ENCODE data around the gene SLC7A4.

Gene SLC7A4

GRCh38 chr22:21075516-21076138 lies 43.3 kb upstream of the SLC7A4 start:
- TF ChIP-seq EZH2 (IDR thresholded peaks at IDR 0.05; ENCODE audit: borderline replicate concordance, low read depth, low read length, severe bottlenecking) = no peak
- TF ChIP-seq, protein P1, sequence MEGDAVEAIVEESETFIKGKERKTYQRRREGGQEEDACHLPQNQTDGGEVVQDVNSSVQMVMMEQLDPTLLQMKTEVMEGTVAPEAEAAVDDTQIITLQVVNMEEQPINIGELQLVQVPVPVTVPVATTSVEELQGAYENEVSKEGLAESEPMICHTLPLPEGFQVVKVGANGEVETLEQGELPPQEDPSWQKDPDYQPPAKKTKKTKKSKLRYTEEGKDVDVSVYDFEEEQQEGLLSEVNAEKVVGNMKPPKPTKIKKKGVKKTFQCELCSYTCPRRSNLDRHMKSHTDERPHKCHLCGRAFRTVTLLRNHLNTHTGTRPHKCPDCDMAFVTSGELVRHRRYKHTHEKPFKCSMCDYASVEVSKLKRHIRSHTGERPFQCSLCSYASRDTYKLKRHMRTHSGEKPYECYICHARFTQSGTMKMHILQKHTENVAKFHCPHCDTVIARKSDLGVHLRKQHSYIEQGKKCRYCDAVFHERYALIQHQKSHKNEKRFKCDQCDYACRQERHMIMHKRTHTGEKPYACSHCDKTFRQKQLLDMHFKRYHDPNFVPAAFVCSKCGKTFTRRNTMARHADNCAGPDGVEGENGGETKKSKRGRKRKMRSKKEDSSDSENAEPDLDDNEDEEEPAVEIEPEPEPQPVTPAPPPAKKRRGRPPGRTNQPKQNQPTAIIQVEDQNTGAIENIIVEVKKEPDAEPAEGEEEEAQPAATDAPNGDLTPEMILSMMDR (IDR thresholded peaks at IDR 0.05; ENCODE audit: borderline replicate concordance, extremely low read depth, low read length, poor library complexity, severe bottlenecking) = no peak
- Histone ChIP-seq H3K9me3 (ENCODE audit: insufficient read depth, low read length, severe bottlenecking) (no peaks in the 10 kb centered on the region), H3K79me2 (ENCODE audit: insufficient read depth, low read length) (no peaks in the 10 kb centered on the region), H3K4me1 (ENCODE audit: insufficient read depth, low read length) (no peaks in the 10 kb centered on the region), H3K4me3 (ENCODE audit: low read depth in 1 of 2, low read length in 2 of 2) (no peak overlapping the region), H3K36me3 (ENCODE audit: insufficient read depth, low read length) (no peaks in the 10 kb centered on the region), H2AFZ (ENCODE audit: low read depth, low read length) (no peak overlapping the region), H4K20me1 (ENCODE audit: insufficient read depth, low read length) (no peaks in the 10 kb centered on the region), H3K27me3 (ENCODE audit: insufficient read depth, low read length, poor library complexity) (no peaks in the 10 kb centered on the region), H3K4me2 (ENCODE audit: insufficient read depth, low read length) (no peak overlapping the region), H3K27ac (ENCODE audit: low read length) (no peak overlapping the region), H3K9ac (ENCODE audit: low read depth, low read length) (no peak overlapping the region)
- ATAC-seq (ENCODE audit: insufficient read depth, low read depth) (no peak), DNase-seq (no peak)

DNA sequence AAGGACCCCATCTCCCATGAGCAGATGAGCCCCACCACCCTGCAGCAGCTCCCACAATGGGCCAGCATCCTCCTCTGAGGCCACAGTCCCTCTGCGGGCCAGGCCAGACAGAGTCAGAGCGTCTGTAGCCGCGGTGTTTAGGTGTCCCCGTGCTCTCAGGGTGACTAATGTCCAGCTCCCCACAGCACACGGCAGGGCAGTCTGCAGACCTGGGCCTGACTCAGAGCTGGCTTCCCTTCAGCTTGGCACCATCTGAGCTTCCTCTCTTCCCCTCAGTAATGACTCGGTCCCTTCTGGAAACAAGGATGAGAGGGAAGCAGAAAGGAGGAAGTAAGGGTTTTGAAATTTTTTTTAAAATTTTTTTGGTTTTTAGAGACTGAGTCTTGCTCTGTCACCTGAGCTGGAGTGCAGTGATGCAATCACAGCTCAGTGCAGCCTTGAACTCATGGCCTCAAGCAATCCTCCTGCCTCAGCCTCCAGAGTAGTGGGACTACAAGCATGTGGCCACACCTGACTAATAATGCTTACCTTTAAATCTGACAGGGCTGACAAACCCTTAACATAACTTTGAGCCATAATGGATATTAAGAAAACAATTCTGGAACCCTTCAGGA lies 41.8 kb upstream of the SLC7A4 start:
- no peak for ATAC-seq (ENCODE audit: insufficient read depth, low read depth)
- no peak for DNase-seq
- no peaks in the 10 kb centered on the region for H3K27me3 ChIP-seq (ENCODE audit: insufficient read depth, low read length, poor library complexity)
- no peak overlapping the region for H3K9ac ChIP-seq (ENCODE audit: low read depth, low read length)
- no peak overlapping the region for H3K4me2 ChIP-seq (ENCODE audit: insufficient read depth, low read length)
- no peak overlapping the region for H3K4me3 ChIP-seq (ENCODE audit: low read depth in 1 of 2, low read length in 2 of 2)
- H4K20me1 ChIP-seq (ENCODE audit: insufficient read depth, low read length) = no peaks in the 10 kb centered on the region
- H3K4me1 ChIP-seq (ENCODE audit: insufficient read depth, low read length) = no peaks in the 10 kb centered on the region
- no peak overlapping the region for H3K27ac ChIP-seq (ENCODE audit: low read length)
- no peaks in the 10 kb centered on the region for H3K36me3 ChIP-seq (ENCODE audit: insufficient read depth, low read length)
- no peak for TF ChIP-seq EZH2 (IDR thresholded peaks at IDR 0.05; ENCODE audit: borderline replicate concordance, low read depth, low read length, severe bottlenecking)
- TF ChIP-seq, protein P1 (IDR thresholded peaks at IDR 0.05; ENCODE audit: borderline replicate concordance, extremely low read depth, low read length, poor library complexity, severe bottlenecking) = no peak
- H3K9me3 ChIP-seq (ENCODE audit: insufficient read depth, low read length, severe bottlenecking) = no peaks in the 10 kb centered on the region
- H2AFZ ChIP-seq (ENCODE audit: low read depth, low read length) = no peak overlapping the region
- no peaks in the 10 kb centered on the region for H3K79me2 ChIP-seq (ENCODE audit: insufficient read depth, low read length)

DNA sequence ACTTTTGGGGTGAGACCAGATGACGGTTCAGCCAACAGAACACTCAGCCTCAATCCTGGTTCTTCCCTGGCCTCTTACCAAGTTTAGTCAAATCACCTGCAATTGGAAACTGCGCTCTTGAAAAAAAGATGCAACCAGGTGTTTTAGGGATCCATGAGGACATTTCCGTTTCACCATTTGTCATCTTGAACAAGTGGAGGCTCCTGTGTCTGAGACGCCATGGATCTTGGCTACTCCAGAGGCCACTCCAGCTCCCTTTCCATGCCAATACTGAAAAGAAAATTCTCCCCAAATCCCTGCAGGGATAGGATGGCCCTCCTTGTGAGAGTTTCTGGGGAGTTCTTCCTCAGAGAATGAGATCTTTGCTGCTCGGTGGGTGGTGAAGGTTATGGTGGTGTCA lies 41.1 kb upstream of the SLC7A4 start:
- H2AFZ ChIP-seq (ENCODE audit: low read depth, low read length) = no peak overlapping the region
- H3K4me3 ChIP-seq (ENCODE audit: low read depth in 1 of 2, low read length in 2 of 2) = no peak overlapping the region
- no peak overlapping the region for H3K9ac ChIP-seq (ENCODE audit: low read depth, low read length)
- no peaks in the 10 kb centered on the region for H3K79me2 ChIP-seq (ENCODE audit: insufficient read depth, low read length)
- no peaks in the 10 kb centered on the region for H3K36me3 ChIP-seq (ENCODE audit: insufficient read depth, low read length)
- no peak overlapping the region for H3K27ac ChIP-seq (ENCODE audit: low read length)
- H4K20me1 ChIP-seq (ENCODE audit: insufficient read depth, low read length) = no peaks in the 10 kb centered on the region
- H3K9me3 ChIP-seq (ENCODE audit: insufficient read depth, low read length, severe bottlenecking) = no peaks in the 10 kb centered on the region
- no peak for TF ChIP-seq EZH2 (IDR thresholded peaks at IDR 0.05; ENCODE audit: borderline replicate concordance, low read depth, low read length, severe bottlenecking)
- TF ChIP-seq, protein P1 (IDR thresholded peaks at IDR 0.05; ENCODE audit: borderline replicate concordance, extremely low read depth, low read length, poor library complexity, severe bottlenecking) = no peak
- H3K27me3 ChIP-seq (ENCODE audit: insufficient read depth, low read length, poor library complexity) = peaks cover 3% of the 10 kb centered on the region
- ATAC-seq (ENCODE audit: insufficient read depth, low read depth) (no peak), DNase-seq (no peak)
- no peaks in the 10 kb centered on the region for H3K4me1 ChIP-seq (ENCODE audit: insufficient read depth, low read length)
- H3K4me2 ChIP-seq (ENCODE audit: insufficient read depth, low read length) = no peak overlapping the region

All from DND-41 (cell line).